GM19099 (cell line): ENCODE results near the gene ENTPD6.

ENCODE experiments used
- POLR2A ChIP-seq: IDR thresholded peaks from 3 replicates; pipeline ENCODE4 v1.6.1; 2011; ENCODE audit warnings: low read depth; ENCODE audit not compliant: insufficient read length; ENCODE audit errors: extremely low read depth

The ENTPD6 gene

DNA sequence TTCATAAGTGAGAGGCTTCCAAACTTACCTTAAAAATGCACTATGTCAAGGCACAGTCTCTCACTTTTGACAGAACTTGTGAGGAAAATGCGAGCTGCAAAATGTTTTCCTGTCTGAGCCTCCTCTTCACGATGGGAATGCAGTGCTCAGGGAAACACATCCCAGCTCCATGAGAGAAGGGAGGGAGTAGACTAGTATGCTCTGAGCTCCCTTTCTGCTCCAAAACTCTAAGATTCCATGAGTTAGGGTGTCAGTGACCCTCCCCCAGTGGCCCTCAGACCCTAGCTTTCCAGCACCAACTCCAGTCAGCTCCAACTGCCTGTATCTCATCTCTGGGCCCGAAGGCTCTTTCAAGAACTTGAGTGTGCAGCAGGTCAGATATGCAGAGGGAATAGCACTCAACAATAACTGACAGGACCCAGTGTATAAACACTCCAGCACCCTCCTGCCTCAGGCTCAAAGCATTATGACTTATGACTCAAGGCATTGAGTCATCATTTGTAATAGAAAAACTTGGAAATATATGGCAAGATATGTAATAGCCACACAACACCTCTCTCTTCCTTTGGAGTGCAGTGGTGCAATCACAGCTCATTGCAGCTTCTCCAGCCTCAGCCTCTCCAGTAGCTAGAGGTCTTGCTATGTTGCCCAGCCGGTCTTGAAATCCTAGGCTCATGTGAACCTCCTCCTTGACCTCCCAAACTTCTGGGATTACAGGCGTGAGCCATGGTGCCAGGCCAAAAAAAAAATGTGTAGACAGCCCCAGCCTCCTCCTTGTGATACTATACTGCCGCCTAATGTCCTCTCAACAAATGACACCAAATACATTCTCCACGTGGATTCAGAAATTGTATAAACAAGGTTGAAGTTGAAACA is 16.7 kb upstream of the ENTPD6 start:
- no peak for TF ChIP-seq POLR2A

DNA sequence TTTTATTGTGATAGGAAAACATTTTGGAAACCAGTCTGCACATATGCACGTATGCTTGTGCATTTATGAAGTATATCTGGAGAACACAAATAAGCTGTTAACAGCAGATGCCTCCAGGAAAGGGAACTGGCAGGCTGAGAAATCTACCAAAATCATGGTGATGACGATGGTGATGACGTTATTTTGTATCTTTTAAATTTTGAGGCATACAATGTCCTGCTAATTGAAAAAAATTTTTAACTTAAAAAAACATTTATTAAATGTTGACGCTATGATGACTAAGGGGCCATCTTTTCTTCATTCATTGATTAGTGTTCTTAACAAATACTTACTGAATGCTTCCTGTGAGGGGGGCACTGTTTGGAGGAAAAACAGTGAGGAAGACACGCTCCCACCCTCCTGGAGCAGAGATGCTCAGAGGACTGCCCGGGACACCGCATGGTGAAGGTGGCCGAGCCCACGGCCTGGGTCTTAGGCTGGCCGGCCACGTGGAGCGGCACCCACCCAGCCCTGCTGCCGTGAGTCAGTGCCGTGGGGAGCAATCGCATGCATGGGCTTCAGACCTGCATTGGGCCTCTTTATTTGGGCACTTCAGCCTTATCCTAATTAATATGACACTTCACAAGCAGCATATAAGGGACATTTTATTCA is 15.9 kb upstream of the ENTPD6 start:
- TF ChIP-seq POLR2A, result no peak

DNA sequence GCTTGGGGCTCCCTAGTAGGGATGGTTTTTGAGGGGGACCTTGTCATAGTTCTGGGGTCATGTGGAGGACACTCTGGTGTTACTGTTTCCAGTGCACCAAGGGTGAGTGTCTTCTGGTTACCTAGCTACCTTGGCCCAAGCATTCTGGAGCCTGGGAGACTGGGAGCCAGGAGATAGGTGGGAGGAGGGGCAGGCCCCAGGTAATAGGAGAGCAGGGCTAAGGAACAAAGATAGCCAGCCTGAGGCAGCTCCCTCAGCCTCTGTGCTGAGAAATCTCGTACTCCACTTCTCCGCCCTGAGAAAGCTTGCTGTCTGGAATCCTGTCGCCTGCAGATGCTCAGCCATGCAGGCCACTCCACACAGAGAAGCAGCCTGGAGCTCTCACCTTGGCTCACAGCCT is 8.3 kb upstream of the ENTPD6 start:
- no peak for TF ChIP-seq POLR2A

GRCh38 chr20:25187635-25188034 is 7.9 kb upstream of the ENTPD6 start:
- TF ChIP-seq POLR2A, result no peak

- no peak for TF ChIP-seq POLR2A
Measured at GRCh38 chr20:25188218-25188617, 7.3 kb upstream of the ENTPD6 start.

- TF ChIP-seq POLR2A, result no peak
Measured at GRCh38 chr20:25191051-25191450, 4.5 kb upstream of the ENTPD6 start.

DNA sequence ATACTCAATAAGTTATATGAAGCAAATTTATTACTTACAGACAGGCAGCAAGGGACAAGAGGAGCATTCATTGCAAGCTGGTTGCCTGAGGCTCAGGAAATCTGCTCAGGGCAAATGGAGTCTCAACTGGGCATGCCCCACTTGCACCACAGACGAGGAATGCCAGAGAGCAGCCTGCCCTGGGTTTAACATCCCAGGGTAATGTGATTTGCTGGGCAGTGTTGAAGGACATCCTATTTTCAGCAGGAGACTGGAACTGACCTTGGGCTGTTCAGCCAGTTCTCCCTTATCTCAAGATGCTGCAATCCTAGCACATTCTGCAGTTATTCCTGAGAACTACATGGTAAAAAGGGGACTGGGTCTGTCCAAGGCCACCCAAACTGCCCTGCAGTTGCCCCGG is 3.8 kb upstream of the ENTPD6 start:
- TF ChIP-seq POLR2A, result no peak

DNA sequence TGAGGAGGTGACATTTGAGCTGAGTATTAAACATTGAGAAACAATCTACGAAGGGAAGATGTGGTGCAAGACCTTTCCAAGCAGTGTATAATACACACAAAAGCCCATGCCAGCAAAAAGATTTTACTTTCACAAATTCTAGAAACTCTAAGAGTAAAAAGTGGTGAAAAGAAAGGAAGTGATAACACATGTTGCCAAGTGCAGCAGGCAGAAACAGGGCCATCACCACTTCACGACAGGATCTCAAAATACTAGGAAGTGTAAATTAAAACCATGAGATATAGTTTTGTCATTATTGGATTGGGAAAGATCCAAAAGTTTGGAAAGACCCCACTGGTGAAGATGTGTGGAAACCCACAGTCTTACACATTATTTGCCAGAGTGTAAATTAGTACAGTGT is 1.7 kb upstream of the ENTPD6 start:
- no peak for TF ChIP-seq POLR2A

DNA sequence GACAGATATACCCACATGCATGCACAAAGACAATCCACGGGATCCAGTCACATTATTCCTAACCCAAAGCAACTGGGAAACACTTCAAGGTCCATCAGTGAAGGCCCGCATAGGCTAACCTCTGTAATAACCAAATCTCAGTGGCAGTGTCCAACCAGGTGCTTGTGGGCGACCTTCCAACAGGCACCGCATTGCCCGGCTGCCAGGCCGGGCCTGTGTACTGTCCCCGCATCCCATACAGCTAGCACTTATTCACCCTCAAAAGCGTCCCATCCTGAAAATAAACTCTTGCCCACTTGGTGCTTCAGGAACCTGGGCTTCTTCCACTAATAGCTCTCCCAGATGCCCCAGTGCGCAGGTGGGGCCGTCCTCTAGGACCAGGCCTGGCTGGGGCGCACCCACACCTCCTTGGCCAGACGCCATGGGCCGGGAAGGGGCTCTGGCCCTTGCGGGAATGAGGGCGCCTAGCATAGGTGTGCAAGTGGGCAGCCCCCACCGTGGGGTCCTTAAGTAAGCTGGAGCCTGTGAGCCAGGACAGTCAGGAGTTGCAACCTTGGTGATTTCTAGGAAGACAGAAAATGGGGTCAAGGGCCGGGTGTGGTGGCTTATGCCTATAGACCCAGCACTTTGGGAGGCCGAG is 1.1 kb upstream of the ENTPD6 start:
- no peak for TF ChIP-seq POLR2A

- TF ChIP-seq POLR2A, result no peak
Measured at GRCh38 chr20:25195962-25196785, 662 bp downstream of the ENTPD6 start.

DNA sequence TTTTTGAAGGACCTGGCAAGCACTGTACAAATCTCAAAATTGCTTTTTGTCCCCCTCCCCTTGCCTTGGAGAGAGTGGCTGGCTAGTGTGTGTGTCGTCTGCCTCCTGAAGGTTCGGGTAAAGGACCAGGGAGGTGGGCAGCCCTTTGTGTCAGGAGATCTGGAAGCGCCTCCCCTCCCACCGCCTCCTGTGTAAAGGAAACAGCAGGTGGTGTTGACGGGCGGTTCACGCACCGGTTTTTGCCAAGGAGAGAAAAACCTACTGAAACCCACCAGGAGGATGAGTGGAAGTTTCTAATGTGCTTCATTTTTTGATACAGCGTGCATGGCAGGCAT is 1.2 kb downstream of the ENTPD6 start:
- no peak for TF ChIP-seq POLR2A

- TF ChIP-seq POLR2A, result no peak
Measured at GRCh38 chr20:25197183-25197869, 1.8 kb downstream of the ENTPD6 start.

DNA sequence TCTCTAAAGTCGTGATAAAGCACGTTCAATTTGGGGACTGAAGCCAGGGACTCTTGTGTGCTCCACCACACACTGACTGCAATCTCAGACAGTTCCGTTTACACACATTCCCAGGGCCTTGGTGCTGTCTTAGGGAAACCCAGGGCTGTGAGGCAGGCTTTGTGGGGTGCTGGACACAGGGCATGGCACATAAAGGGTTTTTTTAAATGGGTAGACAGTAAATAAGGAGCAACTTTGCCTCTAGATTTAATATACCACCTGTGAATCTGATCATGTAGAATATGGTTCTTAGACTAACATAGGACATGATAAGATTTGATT is 2.3 kb downstream of the ENTPD6 start:
- no peak for TF ChIP-seq POLR2A

- TF ChIP-seq POLR2A, result no peak
Measured at GRCh38 chr20:25198663-25199383, 3.3 kb downstream of the ENTPD6 start.
